K562 (cell line): Measurements from ENCODE around the gene DLX3. TPM values are rescaled to one million over a fixed set of nuclear protein-coding genes. Genes with fewer than 3 reads are reported as not detected.
A peak's percentile ranks its signal among the peaks of the same experiment; 100 is the strongest.

ENCODE experiments used
- ATAC-seq: fragments of 200-7000 bp; cut with Tn5 transposase; 3 replicates; pipeline ENCODE4 v1.9.1; 2020; ENCODE audit warnings: moderate library complexity
- BruUV-seq: library from RNA; stranded (reverse); fragments of 400-500 nt; replicated peaks from 2 replicates; lab custom pipeline; 2021; lab: Mats Ljungman, UMichigan
- CTCF ChIA-PET: fragments of 300-600 bp; formaldehyde crosslinking; extraction: SDS; loops from one replicate; lab custom pipeline; 2021; ENCODE audit warnings: low intra/inter-chr PET ratio; lab: Yijun Ruan, JAX
- POLR2A ChIA-PET: fragments of 300-600, 350-650 bp; sonication (Branson Sonifier 250); formaldehyde crosslinking; extraction: SDS; loops from one replicate; lab custom pipeline; 2021; ENCODE audit warnings: antibody characterized with exemption, inconsistent platforms; lab: Yijun Ruan, JAX
- DNase-seq, 4 experiments: peaks; one replicate each; pipeline versions ENCODE4 v3.0.0 to v3.0.0-alpha.2; 2011 to 2018; ENCODE audit warnings: low spot score in 3 of 4, mixed read lengths in 3 of 4; ENCODE audit errors: extremely low read depth in 1 of 4
- FAIRE-seq: peaks from 2 replicates; lab custom pipeline; 2011; peaks lifted over from hg19 to GRCh38; lab: Jason Lieb, UNC
- H2AFZ ChIP-seq: 2 replicates; pipeline ENCODE4 v1.6.0; 2011; ENCODE audit warnings: low read depth, low read length, control low read depth, inconsistent platforms
- H3K27ac ChIP-seq: fragments of 200-600 bp; 3 replicates; pipeline ENCODE4 v1.8.0; 2011; ENCODE audit warnings: low read depth, mild to moderate bottlenecking, control low read depth, inconsistent platforms, low read length, moderate library complexity, mixed read lengths; ENCODE audit errors: extremely low read depth
- H3K27me3 ChIP-seq, 2 experiments: fragments of 300-600 bp in 1 of 2; 2 replicates in 1 of 2; 3 replicates in 1 of 2; pipeline versions ENCODE4 v1.6.0 to v1.8.0; 2011; ENCODE audit warnings: inconsistent platforms in 2 of 2, low read length in 2 of 2, mild to moderate bottlenecking in 1 of 2, mixed read lengths in 1 of 2, moderate library complexity in 1 of 2; ENCODE audit not compliant: control insufficient read depth in 2 of 2, insufficient read depth in 2 of 2
- H3K36me3 ChIP-seq: fragments of 300-600 bp; 3 replicates; pipeline ENCODE4 v1.8.0; 2011; ENCODE audit warnings: mild to moderate bottlenecking, low read length, inconsistent platforms; ENCODE audit not compliant: control insufficient read depth, insufficient read depth
- H3K4me1 ChIP-seq, 2 experiments: fragments of 200-600 bp in 1 of 2; replicated peaks in 1 of 2; 2 replicates in 1 of 2; 3 replicates in 1 of 2; pipeline versions ENCODE4 v1.5.1 to v1.8.0; 2011; ENCODE audit warnings: inconsistent platforms in 2 of 2, low read length in 2 of 2, mild to moderate bottlenecking in 1 of 2, mixed read lengths in 1 of 2, moderate library complexity in 1 of 2; ENCODE audit not compliant: control insufficient read depth in 2 of 2, insufficient read depth in 2 of 2
- H3K4me2 ChIP-seq: 2 replicates; pipeline ENCODE4 v1.6.1; 2011; ENCODE audit warnings: low read length, control low read depth, inconsistent platforms, mixed read lengths; ENCODE audit not compliant: insufficient read depth
- H3K4me3 ChIP-seq: fragments of 200-600 bp; sonication (generic), shearing (Covaris generic); 2 replicates; pipeline ENCODE4 v1.5.1; 2016; ENCODE audit warnings: control low read depth, inconsistent platforms
- H3K79me2 ChIP-seq: fragments of 200-600 bp; 3 replicates; pipeline ENCODE4 v1.8.0; 2011; ENCODE audit warnings: low read length, inconsistent platforms; ENCODE audit not compliant: control insufficient read depth, insufficient read depth
- H3K9ac ChIP-seq, 2 experiments: 2 replicates each; pipeline versions ENCODE4 v1.6.0 to v1.6.1; 2011; ENCODE audit warnings: low read depth in 2 of 2, low read length in 2 of 2, control low read depth in 1 of 2, inconsistent platforms in 1 of 2, mild to moderate bottlenecking in 1 of 2, mixed read lengths in 1 of 2; ENCODE audit not compliant: insufficient read depth in 1 of 2
- H3K9me1 ChIP-seq: one replicate; pipeline ENCODE4 v1.6.0; 2011; ENCODE audit warnings: inconsistent platforms, mild to moderate bottlenecking, low read length, moderate library complexity; ENCODE audit not compliant: control insufficient read depth, insufficient read depth
- H3K9me3 ChIP-seq: replicated peaks from 2 replicates; pipeline ENCODE4 v1.5.1; 2011; ENCODE audit warnings: low read depth, low read length, inconsistent platforms; ENCODE audit not compliant: control insufficient read depth, insufficient read depth
- H4K20me1 ChIP-seq: replicated peaks from 2 replicates; pipeline ENCODE4 v1.6.1; 2011; ENCODE audit warnings: low read length, inconsistent platforms, mixed read lengths; ENCODE audit not compliant: control insufficient read depth, insufficient read depth
- KDM1A ChIP-seq, 2 experiments: fragments of 450-650 bp; IDR thresholded peaks; 2 replicates each; pipeline ENCODE4 v1.6.1; 2016; ENCODE audit warnings: mild to moderate bottlenecking in 2 of 2
- MGA ChIP-seq: fragments of 450-650 bp; IDR thresholded peaks from 2 replicates; pipeline ENCODE4 v1.6.1; 2016; ENCODE audit warnings: mild to moderate bottlenecking, moderate library complexity
- MNT ChIP-seq, 2 experiments: fragments of 450-650 bp; conservative IDR thresholded peaks; 2 replicates each; pipeline ENCODE4 v1.6.1; 2017; ENCODE audit warnings: mild to moderate bottlenecking in 2 of 2, moderate library complexity in 2 of 2
- WGBS: fragments of 100-300 bp; shearing (Covaris generic); methylation state at CpG from one replicate; pipeline ENCODE4 v1.1.6; 2016; ENCODE audit warnings: low coverage, mixed read lengths; ENCODE audit not compliant: insufficient coverage; ENCODE audit errors: missing lambda C conversion rate; 5-methylcytosine and 5-hydroxymethylcytosine counted together
- in situ Hi-C: fragments of 300-500 bp; cut with MboI; formaldehyde crosslinking; loops from 4 replicates; pipeline ENCODE4 v1.15.0; 2018; ENCODE audit warnings: inconsistent platforms, mixed read lengths
- intact Hi-C: fragments of 100-400 bp; cut with micrococcal nuclease; formaldehyde crosslinking; loops from 2 replicates; pipeline ENCODE4 v1.14.2; 2022
- polyA plus RNA-seq, 8 experiments: library from polyadenylated mRNA; depleted of rRNA in 4 of 8; stranded (reverse) in 5 of 8; unstranded in 3 of 8; fragments of >200 nt; fragmentation: Nextera tagmentation in 2 of 8; fragmentation: Illumina TruSeq in 1 of 8; extraction: Ambion mirVana in 2 of 8; extraction: Trizol in 1 of 8; gene quantifications; 2 replicates each; pipeline versions ENCODE4 v1.2.1 to v1.2.3, GENCODE V29; 2011 to 2014; ENCODE audit warnings: inconsistent platforms in 1 of 8, missing spikeins in 1 of 8
- total RNA-seq, 7 experiments: library from RNA; depleted of rRNA in 6 of 7; stranded (reverse); fragments of >200 nt in 6 of 7; fragmentation: Illumina TruSeq in 2 of 7; extraction: Trizol in 2 of 7; gene quantifications; 2 replicates each; pipeline versions ENCODE4 v1.2.1 to v1.2.3, GENCODE V29; 2011 to 2021; ENCODE audit warnings: low replicate concordance in 1 of 7

DLX3 gene
- total and polyA plus RNA-seq, 9 of the 15 experiments (the other 6 are each of a cell fraction or from before 2014, with no cell fraction given): not detected

GRCh38 chr17:49967621-49968404, 27.2 kb downstream of the DLX3 start:
- ATAC-seq (no peak), DNase-seq (no peak), FAIRE-seq (no peak)
- H4K20me1 ChIP-seq: peaks cover 4% of the 10 kb centered on the region; the same call in 1 of the 2 replicates
- H3K4me1 ChIP-seq: peaks cover 0 to 37% of the 10 kb centered on the region in 2 experiments; a peak in 3 of 5 replicates
- no peak overlapping the region for H3K27ac ChIP-seq
- H2AFZ ChIP-seq: peak overlapping the region; percentile 83
- ChIA-PET POLR2A (interaction anchor here (0.6 kb wide), 1 partner anchor 398 kb away, joined by 3 read pairs; no protein-coding TSS in a partner anchor), CTCF (interaction anchor here (0.8 kb wide), 1 partner anchor 31 kb away, joined by 7 read pairs; no protein-coding TSS in a partner anchor)
- no peaks in the 10 kb centered on the region for H3K9me3 ChIP-seq
- H3K79me2 ChIP-seq: no peaks in the 10 kb centered on the region
- WGBS: 16% methylated on average over 10 of the region's 10 CpGs
- BruUV-seq: no TSS peak
- in situ Hi-C loops (no loop called here), intact Hi-C loops (no loop called here)
- H3K9me1 ChIP-seq: no peaks in the 10 kb centered on the region
- H3K36me3 ChIP-seq: no peaks in the 10 kb centered on the region
- peak overlapping the region in 1 of 2 experiments; percentile 94; a peak in 2 of 4 replicates for H3K9ac ChIP-seq
- peaks cover 56 to 96% of the 10 kb centered on the region in 2 experiments for H3K27me3 ChIP-seq
- peak overlapping the region; percentile 75 for H3K4me2 ChIP-seq
- peak overlapping the region; percentile 49 for H3K4me3 ChIP-seq
- peak; percentile 35; the same call in 1 of the 2 replicates for TF ChIP-seq MGA
- TF ChIP-seq MNT (conservative IDR thresholded peaks at IDR 0.05): 0 out of 4 replicates have a peak, but pooled peaks of 1 of the 2 experiments have one; percentile 25
- peak in 1 of 2 experiments; percentile 63; a peak in 1 of 4 replicates for TF ChIP-seq KDM1A (IDR thresholded peaks at IDR 0.05)
